Inflammatory macrophage (primary cell): ENCODE results near the gene VASN.
"Not testable (repeated sequence)": the region's sequence is repeated elsewhere in the genome, so short reads cannot be mapped to it uniquely, and the experiment has no call there.

ENCODE experiments used
- DNase-seq, 2 donors: peaks; one replicate each; pipeline ENCODE4 v3.0.0-alpha.2; 2020 to 2022

Gene VASN

GRCh38 chr16:4385789-4386450, 14.3 kb downstream of the VASN start:
- no peak for DNase-seq

GRCh38 chr16:4386451-4386805, 14.8 kb downstream of the VASN start:
- DNase-seq, result no peak

- no peak for DNase-seq
Measured at GRCh38 chr16:4386951-4387565, 15.4 kb downstream of the VASN start.

- DNase-seq, result no peak
Measured at GRCh38 chr16:4387781-4388180, 16.1 kb downstream of the VASN start.

- DNase-seq, result no peak
Measured at GRCh38 chr16:4388271-4389021, 16.8 kb downstream of the VASN start.

- no peak for DNase-seq
Measured at GRCh38 chr16:4389051-4389955, 17.7 kb downstream of the VASN start.

- DNase-seq, result no peak
Measured at GRCh38 chr16:4390266-4391260, 18.9 kb downstream of the VASN start.

GRCh38 chr16:4391631-4392381, 20.2 kb downstream of the VASN start:
- DNase-seq, result no peak

- no peak for DNase-seq
Measured at GRCh38 chr16:4392382-4393239, 21.0 kb downstream of the VASN start.

GRCh38 chr16:4393240-4393600, 21.6 kb downstream of the VASN start:
- DNase-seq, result peak; percentile 7 to 8

GRCh38 chr16:4393850-4394249, 22.2 kb downstream of the VASN start:
- not testable (repeated sequence) for DNase-seq

- no peak for DNase-seq
Measured at GRCh38 chr16:4395055-4395726, 23.5 kb downstream of the VASN start.

- DNase-seq, result peak; percentile 29 to 52
Measured at GRCh38 chr16:4399001-4399730, 27.5 kb downstream of the VASN start.

GRCh38 chr16:4401094-4401501, 29.4 kb downstream of the VASN start:
- DNase-seq, result no peak

- DNase-seq, result no peak
Measured at GRCh38 chr16:4401510-4401909, 29.9 kb downstream of the VASN start.

- peak; percentile 63 to 65 for DNase-seq
Measured at GRCh38 chr16:4402439-4403132, 30.9 kb downstream of the VASN start.

- DNase-seq, result no peak
Measured at GRCh38 chr16:4403133-4403949, 31.7 kb downstream of the VASN start.
